ENCODE measurements around the gene BMP8A.
"Not testable (repeated sequence)": the region's sequence is repeated elsewhere in the genome, so short reads cannot be mapped to it uniquely, and the experiment has no call there.

Gene BMP8A

DNA sequence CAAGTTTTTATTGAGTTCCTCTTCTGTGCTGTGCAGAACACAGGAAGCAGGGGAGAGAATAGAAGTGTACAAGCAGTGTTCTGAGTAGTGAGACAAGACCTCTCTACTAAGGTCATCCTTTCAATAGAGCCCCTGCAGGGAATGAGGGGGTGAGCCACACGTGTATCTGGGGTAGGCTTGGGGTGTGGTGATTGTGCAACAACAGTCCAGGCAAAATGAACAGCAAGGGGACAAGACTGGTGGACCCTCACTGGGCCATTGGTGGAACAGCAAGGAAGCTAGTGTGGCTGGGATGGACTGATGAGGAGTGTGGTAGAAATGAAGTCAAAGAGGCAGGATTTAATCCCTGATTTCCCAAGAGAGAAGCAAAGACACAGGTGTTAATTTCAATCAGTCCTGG, 8.2 kb upstream of the BMP8A start:
- DNase-seq (ENCODE audit: low spot score): no peak

DNA sequence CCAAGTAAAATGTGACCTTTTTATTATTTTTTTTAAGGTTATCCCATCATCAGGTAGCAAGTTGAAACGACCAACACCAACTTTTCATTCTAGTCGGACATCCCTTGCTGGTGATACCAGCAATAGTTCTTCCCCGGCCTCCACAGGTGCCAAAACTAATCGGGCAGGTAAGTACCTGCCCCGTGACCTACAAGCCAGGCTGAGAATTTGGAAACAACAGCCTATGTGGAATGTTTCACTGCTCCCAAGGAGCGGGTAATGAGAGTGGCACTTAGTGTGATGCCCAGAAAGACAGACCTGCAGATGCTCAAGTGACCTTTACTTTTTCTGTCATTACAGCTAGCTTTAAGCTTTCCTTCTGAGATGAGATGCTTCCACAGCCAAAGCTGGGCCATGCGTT, 6.9 kb upstream of the BMP8A start:
- no peak for DNase-seq (ENCODE audit: low spot score)

DNA sequence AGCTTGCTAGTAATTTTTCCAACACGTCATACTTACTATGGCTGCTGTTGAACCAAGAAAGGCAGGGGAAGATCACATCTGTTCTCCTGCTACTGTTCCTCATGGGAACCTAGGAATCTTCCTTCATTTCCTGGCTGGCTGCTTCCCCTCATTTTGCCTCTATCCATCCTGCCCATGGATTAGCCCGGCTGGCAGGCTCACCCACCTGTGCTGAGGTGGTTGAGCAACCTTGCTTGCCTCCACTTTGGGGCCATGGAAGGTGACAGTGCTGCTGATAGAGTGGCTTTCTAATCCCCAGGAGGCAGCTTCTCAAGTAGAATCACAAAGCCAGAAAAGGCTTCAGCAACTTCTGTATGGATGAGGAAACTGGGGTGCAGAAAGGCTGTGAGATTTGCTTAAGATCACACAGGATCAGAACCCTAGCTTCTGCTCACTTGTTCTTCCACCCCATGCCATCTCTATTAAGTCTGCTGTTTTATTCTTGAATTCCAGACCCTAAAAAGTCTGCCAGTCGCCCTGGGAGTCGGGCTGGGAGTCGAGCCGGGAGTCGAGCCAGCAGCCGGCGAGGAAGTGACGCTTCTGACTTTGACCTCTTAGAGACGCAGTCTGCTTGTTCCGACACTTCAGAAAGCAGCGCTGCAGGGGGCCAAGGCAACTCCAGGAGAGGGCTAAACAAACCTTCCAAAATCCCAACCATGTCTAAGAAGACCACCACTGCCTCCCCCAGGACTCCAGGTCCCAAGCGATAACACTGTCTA, 6.2 kb upstream of the BMP8A start:
- DNase-seq (ENCODE audit: low spot score): peak; percentile 26

GRCh38 chr1:39488012-39488545, 3.4 kb upstream of the BMP8A start:
- no peak for DNase-seq (ENCODE audit: low spot score)

DNA sequence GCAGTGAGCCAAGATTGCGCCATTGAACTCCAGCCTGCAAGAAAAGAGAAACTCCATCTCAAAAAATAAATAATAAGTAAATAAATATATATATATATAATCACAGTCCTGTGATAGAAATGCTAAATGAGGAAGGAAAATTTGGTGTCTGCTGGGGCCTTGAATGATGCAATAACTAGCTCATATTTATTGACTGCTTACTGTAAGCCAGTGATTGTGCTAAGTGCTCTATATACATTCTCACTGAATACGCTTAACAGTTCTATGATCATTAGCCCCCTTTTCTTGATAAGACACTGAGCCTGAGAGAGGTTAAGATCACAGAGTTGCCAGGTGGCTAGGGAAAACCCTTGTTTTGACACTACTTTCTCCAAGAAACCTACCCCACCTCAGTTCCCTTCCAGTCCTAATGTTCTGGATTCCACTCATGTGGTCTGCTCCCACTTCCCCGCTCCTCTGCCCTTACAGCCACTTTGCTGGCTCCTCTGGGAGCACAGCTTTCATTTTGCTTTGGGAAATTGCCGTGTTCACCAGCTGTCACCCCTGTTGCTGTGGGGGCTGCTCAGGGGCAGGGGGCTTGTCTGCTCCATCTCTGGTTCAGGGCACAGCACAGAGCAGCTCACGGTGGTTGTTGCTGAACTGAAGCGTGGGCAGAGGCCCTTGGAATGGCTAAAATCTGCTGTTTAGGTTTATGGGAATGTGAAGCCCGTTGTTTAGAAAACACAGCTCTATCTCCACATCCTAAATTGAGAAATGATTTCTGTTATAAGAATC, 2.5 kb upstream of the BMP8A start:
- no peak for DNase-seq (ENCODE audit: low spot score)

DNA sequence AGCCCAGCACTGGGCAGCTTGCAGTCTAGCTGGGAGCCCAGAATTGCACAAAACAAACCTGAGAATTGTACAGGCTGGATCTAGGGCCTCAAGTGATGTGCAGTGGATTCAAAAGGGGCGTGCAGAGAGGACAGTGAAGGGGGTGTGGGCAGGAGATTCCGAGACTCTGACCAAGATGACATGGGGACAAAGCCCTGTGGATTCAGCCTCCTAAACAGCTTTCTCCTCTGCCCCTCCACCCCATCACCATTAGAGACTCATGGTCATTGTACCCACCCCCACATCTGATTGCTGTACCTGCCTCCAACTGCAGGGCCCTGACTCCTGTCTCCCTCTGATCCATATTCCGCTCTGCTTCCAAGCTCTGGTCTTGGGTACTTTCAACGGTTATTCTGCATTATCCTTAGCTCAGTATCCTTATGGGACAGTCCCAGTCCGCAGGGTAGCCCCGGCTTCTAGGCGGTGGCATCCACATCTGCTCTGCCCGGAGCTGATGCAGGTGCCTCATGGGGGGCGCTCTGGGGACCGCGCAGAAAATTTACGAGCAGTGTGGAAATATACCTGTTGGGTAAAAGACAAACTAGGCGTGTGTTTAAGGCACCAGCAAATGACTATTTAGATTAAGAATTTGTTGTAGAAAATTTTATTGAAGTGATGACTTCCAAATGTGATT, 1.7 kb upstream of the BMP8A start:
- DNase-seq (ENCODE audit: low spot score): no peak

- no peak for DNase-seq (ENCODE audit: low spot score)
Observed at GRCh38 chr1:39490596-39491145, 765 bp upstream of the BMP8A start.

GRCh38 chr1:39492118-39493042, 944 bp downstream of the BMP8A start:
- DNase-seq (ENCODE audit: low spot score): not testable (repeated sequence)

DNA sequence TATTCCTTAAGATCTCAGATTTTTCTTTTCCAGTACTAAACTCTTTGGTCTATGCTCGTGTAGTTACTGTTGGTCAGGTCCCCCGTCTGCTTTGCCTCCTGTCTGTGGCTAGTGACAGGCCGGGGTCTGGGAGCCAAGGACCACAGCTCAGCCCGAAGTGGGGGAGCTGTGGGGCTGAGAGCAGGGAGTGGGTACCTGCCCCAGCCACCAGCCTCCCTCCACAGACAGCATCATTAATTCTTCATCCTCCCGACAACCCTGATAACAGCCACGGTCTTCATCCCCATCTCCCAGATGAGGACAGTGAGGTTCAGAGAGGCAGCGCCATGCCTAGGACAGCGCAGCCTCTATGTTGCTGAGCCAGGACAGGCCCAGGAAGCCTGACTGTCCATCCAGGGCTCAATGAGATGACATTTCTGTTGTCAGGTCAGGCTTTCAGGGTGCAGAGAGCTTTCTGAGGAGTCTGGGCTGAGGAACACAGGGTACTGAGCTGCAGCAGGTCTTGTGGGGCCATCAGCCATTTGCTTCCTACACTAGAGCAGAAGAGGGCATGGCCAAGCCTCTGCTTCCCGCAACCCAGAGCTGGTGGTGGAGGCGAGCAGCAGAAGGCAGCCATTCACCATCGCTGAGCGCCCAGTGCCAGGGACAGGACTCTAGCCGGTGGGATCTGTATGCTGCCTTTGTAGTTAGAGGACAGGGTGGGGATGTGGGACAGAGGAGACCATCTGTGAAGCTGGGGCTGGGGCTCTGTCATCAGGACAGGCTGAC, 1.8 kb downstream of the BMP8A start:
- DNase-seq (ENCODE audit: low spot score): not testable (repeated sequence)

GRCh38 chr1:39494671-39495410, 3.4 kb downstream of the BMP8A start:
- DNase-seq (ENCODE audit: low spot score): peak; percentile 37

GRCh38 chr1:39496520-39496919, 5.1 kb downstream of the BMP8A start:
- not testable (repeated sequence) for DNase-seq (ENCODE audit: low spot score)

- no peak for DNase-seq (ENCODE audit: low spot score)
Observed at GRCh38 chr1:39497585-39497984, 6.1 kb downstream of the BMP8A start.

DNA sequence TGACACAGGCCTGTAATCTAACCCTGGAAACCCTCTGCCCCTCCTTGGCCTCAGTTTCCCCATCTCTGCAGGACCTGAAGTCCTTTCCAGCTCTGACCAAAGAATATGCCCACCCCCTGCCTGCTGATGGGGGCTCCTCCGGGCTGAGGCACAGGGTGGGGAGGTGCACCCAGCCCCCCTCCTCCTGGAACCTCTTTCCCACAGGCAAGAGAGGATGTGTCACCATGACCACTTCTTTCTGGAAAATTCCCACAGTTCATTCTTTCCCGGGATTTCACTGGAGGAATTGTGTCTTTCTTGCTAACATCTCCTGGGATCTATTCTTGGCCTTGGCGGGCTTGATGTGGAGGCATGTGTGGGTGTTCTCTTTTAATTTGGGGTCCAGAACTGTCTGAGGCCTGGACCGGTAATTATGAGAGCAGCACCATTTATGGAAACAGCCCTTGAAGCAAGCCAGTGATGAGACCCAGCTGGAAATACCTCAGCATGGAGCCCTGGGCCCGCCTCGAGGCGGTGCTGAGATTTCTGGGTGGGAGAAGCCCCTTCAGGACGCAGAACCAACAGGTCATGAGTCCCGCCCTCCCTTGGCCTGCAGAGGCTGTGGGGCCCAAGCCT, 6.8 kb downstream of the BMP8A start:
- not testable (repeated sequence) for DNase-seq (ENCODE audit: low spot score)

- DNase-seq (ENCODE audit: low spot score): not testable (repeated sequence)
Observed at GRCh38 chr1:39498821-39499220, 7.4 kb downstream of the BMP8A start.

- no peak for DNase-seq (ENCODE audit: low spot score)
Observed at GRCh38 chr1:39499668-39500067, 8.2 kb downstream of the BMP8A start.

DNA sequence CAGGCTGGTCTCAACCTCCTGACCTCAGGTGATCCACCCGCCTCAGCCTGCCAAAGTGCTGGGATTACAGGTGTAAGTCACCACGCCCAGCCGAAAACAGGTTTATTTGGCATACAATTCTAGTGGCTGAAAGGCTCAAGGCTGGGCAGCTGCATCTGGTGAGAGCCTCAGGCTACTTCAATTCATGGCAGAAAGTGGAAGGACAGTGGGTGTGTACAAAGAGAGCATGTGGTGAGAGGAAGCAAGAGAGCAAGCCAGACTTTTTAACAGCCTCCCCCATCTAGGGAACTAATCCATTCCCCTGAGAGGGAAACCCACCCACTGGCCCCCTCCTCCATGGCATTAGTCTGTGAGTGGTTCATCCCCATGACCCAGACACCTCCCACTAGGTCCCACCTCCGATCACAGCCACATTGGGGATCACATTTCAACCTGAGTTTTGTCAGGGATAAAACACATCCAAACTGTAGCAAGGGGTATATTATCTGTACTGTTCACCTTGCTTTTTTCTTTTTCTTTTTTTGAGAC, 9.5 kb downstream of the BMP8A start:
- no peak for DNase-seq (ENCODE audit: low spot score)

- no peak for DNase-seq (ENCODE audit: low spot score)
Observed at GRCh38 chr1:39501666-39502065, 10.2 kb downstream of the BMP8A start.

DNA sequence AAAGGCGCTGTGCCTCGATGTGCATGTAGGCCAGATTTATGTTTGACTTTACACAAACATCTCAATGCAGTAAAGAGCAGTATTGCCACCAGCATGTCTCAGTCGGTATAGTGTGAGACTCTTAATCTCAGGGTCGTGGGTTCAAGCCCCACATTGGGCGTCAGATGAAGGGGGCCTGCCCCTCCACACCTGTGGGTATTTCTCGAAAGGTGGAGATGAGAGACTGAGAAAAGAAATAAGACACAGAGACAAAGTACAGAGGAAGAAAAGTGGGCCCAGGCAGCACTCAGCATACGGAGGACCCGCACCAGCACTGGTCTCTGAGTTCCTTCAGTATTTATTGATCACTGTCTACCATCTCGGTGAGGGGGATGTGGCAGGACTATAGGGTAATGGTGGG, 13.0 kb downstream of the BMP8A start:
- DNase-seq (ENCODE audit: low spot score): not testable (repeated sequence)

DNA sequence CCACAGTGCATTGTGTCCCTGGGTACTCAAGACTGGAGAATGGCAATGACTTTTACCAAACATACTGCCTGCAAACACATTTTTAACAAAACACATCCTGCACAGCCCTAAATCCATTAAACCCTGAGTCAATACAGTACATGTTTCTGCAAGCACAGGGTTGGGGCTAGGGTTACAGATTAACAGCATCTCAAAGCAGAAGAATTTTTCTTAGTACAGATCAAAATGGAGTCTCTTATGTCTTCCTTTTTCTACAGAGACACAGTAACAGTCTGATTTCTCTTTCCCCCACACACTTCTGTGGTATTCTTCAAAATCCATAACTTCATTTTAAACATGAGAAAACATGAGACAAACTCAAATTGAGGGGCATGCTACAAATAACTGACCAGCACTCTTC, 13.9 kb downstream of the BMP8A start:
- DNase-seq (ENCODE audit: low spot score): no peak
